RKO (cell line): ENCODE measurements around the gene PERCC1.
A peak's percentile ranks its signal among the peaks of the same experiment; 100 is the strongest.

Source experiments
- DNase-seq: peaks from one replicate; pipeline ENCODE4 v3.0.0-alpha.2; 2016; ENCODE audit warnings: low spot score

The PERCC1 gene

GRCh38 chr16:1412847-1413246 is 18.0 kb upstream of the PERCC1 start:
- DNase-seq = no peak

GRCh38 chr16:1413684-1414531 is 17.0 kb upstream of the PERCC1 start:
- peak; percentile 44 for DNase-seq

- DNase-seq = peak; percentile 60
Observed at GRCh38 chr16:1414532-1415260, 16.2 kb upstream of the PERCC1 start, which contains the start of gene UNKL. UNKL (minus strand) TSS chr16:1414704; CDS start chr16:1414691, 13 bp downstream.

- DNase-seq = no peak
Observed at GRCh38 chr16:1416521-1416941, 14.3 kb upstream of the PERCC1 start.

GRCh38 chr16:1420111-1420539 is 10.8 kb upstream of the PERCC1 start:
- peak; percentile 50 for DNase-seq

- no peak for DNase-seq
Observed at GRCh38 chr16:1422076-1422475, 8.8 kb upstream of the PERCC1 start.

- no peak for DNase-seq
Observed at GRCh38 chr16:1424028-1424427, 6.8 kb upstream of the PERCC1 start.

GRCh38 chr16:1425616-1426370 is 5.1 kb upstream of the PERCC1 start:
- no peak for DNase-seq

- no peak for DNase-seq
Observed at GRCh38 chr16:1426734-1427471, 4.0 kb upstream of the PERCC1 start.

- no peak for DNase-seq
Observed at GRCh38 chr16:1427473-1428461, 3.1 kb upstream of the PERCC1 start.

GRCh38 chr16:1428511-1428910 is 2.4 kb upstream of the PERCC1 start:
- DNase-seq = no peak

- DNase-seq = no peak
Observed at GRCh38 chr16:1429012-1429411, 1.9 kb upstream of the PERCC1 start.

GRCh38 chr16:1429631-1430030 is 1.2 kb upstream of the PERCC1 start:
- no peak for DNase-seq

- no peak for DNase-seq
Observed at GRCh38 chr16:1430214-1430758, 592 bp upstream of the PERCC1 start.

- DNase-seq = no peak
Observed at GRCh38 chr16:1431497-1432270, 806 bp downstream of the PERCC1 start.

- no peak for DNase-seq
Observed at GRCh38 chr16:1432388-1433262, 1.7 kb downstream of the PERCC1 start.

- DNase-seq = no peak
Observed at GRCh38 chr16:1433263-1433560, 2.3 kb downstream of the PERCC1 start.

GRCh38 chr16:1433756-1434155 is 2.9 kb downstream of the PERCC1 start:
- no peak for DNase-seq
